ENCODE data around the gene PNLIPRP1. TPM values are rescaled to one million over a fixed set of nuclear protein-coding genes. Genes with fewer than 3 reads are reported as not detected.

The PNLIPRP1 gene
- polyA plus RNA-seq, 1 experiment = not detected

DNA sequence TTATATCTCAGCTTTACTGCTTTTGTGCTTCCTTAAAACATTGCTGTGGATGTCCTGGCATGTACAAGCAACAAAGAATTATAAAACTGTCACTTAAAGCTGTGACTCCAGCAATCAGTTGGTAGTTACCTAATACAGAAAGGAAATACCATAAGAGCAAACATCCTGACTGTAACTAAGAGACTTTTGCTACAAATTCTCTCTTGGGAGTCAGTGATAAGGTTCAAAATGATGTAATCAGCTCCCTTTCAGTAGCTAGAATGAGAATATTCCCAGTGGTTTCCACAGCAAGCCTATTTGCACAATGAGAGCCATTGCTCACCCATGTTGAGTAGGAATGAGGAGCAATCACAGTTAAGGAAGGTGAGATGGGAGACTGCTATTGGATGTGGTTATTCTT, 7.6 kb downstream of the PNLIPRP1 start:
- Histone ChIP-seq H3K36me3 (ENCODE audit: control insufficient read depth, insufficient read depth, low read length) (no peaks in the 10 kb centered on the region), H3K27me3 (ENCODE audit: control insufficient read depth, insufficient read depth, low read length) (no peaks in the 10 kb centered on the region), H3K4me3 (ENCODE audit: low read depth, low read length) (no peak overlapping the region)
- ChIA-PET POLR2A (no interaction called here), CTCF (no interaction called here)
- TF ChIP-seq, protein P1, sequence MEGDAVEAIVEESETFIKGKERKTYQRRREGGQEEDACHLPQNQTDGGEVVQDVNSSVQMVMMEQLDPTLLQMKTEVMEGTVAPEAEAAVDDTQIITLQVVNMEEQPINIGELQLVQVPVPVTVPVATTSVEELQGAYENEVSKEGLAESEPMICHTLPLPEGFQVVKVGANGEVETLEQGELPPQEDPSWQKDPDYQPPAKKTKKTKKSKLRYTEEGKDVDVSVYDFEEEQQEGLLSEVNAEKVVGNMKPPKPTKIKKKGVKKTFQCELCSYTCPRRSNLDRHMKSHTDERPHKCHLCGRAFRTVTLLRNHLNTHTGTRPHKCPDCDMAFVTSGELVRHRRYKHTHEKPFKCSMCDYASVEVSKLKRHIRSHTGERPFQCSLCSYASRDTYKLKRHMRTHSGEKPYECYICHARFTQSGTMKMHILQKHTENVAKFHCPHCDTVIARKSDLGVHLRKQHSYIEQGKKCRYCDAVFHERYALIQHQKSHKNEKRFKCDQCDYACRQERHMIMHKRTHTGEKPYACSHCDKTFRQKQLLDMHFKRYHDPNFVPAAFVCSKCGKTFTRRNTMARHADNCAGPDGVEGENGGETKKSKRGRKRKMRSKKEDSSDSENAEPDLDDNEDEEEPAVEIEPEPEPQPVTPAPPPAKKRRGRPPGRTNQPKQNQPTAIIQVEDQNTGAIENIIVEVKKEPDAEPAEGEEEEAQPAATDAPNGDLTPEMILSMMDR (IDR thresholded peaks at IDR 0.05; ENCODE audit: insufficient read depth, low read depth, low read length) = no peak
- DNase-seq (ENCODE audit: low read depth) = no peak

DNA sequence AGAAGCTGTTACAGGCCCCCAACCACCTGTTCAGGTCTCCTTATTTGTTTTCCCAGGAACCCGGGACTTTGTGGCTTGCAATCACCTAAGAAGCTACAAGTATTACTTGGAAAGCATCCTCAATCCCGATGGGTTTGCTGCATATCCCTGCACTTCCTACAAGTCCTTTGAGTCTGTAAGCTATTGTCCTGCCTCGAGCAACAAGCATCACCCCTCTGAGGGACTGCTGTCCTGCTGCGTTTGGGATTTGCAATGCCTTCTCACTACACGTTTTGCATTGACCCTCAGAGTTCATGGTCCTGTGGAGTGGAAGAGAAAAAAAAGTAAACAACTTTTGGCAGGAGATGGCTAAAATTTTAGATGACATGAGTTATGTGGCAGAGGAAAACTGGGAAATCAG, 9.2 kb downstream of the PNLIPRP1 start:
- ChIA-PET POLR2A (no interaction called here), CTCF (no interaction called here)
- no peaks in the 10 kb centered on the region for H3K27me3 ChIP-seq (ENCODE audit: control insufficient read depth, insufficient read depth, low read length)
- no peak overlapping the region for H3K4me3 ChIP-seq (ENCODE audit: low read depth, low read length)
- no peak for DNase-seq (ENCODE audit: low read depth)
- H3K36me3 ChIP-seq (ENCODE audit: control insufficient read depth, insufficient read depth, low read length) = no peaks in the 10 kb centered on the region
- TF ChIP-seq, protein P1 (IDR thresholded peaks at IDR 0.05; ENCODE audit: insufficient read depth, low read depth, low read length) = no peak

DNA sequence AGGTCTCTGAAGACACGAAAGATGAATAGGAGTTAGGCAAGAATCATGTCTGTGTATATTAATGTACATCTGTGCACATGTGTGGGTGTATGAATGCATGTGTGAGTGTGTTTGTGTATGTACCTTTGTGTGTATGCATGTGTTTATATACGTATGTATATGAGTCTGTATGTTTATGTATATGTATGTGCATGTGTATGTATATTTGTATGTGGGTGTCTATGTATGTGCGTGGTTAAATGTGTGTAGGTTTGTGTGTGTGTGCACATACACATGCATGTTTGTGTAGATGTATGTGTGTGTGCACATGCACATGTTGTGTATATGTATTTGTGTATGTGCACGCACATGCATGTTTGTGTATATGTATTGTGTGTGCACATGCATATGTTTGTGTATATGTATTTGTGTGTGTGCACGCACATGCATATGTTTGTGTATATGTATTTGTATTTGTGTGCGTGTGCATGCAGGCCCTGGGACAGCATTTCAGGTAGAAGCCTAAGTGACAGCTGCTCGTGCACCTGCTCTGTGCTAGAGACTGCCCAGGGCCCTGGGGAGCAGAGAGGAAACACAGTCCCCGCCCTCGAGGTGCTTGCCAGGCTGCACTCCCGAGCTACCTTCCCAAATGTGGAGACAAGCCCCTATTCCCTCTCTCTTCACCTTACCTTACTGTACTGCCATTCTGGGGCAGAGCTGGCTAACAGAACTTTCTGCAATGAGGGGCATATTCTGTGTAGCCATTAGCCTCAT, 12.1 kb downstream of the PNLIPRP1 start:
- no peak for DNase-seq (ENCODE audit: low read depth)
- H3K27me3 ChIP-seq (ENCODE audit: control insufficient read depth, insufficient read depth, low read length) = no peaks in the 10 kb centered on the region
- ChIA-PET CTCF (no interaction called here), POLR2A (no interaction called here)
- no peaks in the 10 kb centered on the region for H3K36me3 ChIP-seq (ENCODE audit: control insufficient read depth, insufficient read depth, low read length)
- TF ChIP-seq, protein P1 (IDR thresholded peaks at IDR 0.05; ENCODE audit: insufficient read depth, low read depth, low read length) = no peak
- H3K4me3 ChIP-seq (ENCODE audit: low read depth, low read length) = no peak overlapping the region

DNA sequence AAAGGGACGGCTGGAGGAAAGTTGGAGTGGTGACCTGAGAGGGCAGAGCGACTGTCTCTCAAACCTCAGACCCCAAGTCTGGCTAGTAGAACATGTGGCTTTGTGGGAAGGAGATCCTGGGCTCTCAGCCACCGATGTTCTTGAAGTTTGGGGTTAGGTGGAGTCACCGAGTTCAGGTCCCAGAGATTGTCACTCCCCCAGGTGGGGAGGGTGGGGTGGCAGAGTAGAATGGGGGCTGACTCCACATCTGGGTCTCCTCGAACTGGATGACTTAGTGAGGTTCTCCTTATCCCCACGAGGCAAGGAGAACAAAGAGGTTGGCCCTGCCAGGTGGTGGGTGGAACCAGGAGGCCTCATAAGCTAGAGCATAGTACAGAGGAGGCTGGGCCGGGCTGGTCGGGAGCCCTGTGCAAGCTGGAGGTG, 15.3 kb downstream of the PNLIPRP1 start:
- no peaks in the 10 kb centered on the region for H3K36me3 ChIP-seq (ENCODE audit: control insufficient read depth, insufficient read depth, low read length)
- no peak overlapping the region for H3K4me3 ChIP-seq (ENCODE audit: low read depth, low read length)
- CTCF ChIA-PET = no interaction called here
- POLR2A ChIA-PET = no interaction called here
- no peaks in the 10 kb centered on the region for H3K27me3 ChIP-seq (ENCODE audit: control insufficient read depth, insufficient read depth, low read length)
- TF ChIP-seq, protein P1 (IDR thresholded peaks at IDR 0.05; ENCODE audit: insufficient read depth, low read depth, low read length) = no peak
- DNase-seq (ENCODE audit: low read depth) = no peak

DNA sequence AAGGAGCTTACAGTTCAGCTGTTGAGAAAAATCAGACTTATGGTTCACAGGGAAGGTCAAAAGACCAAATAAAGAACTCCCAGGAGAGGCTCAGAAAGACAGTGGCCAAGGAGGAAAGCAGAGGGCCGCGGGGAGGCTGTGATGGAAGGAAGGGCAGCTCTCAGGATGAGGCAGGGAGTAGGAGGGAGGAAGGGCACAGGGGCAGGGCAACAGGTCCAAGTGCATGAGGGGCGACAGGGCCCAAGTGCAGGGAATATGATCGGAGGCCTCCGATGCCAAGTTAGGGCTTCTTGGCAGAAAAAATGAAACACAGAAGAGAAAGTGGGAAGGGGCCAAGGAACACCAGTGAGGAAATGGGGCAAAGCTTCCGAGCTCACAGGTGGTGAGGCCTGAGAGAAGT, 16.6 kb downstream of the PNLIPRP1 start:
- TF ChIP-seq, protein P1 (IDR thresholded peaks at IDR 0.05; ENCODE audit: insufficient read depth, low read depth, low read length) = no peak
- POLR2A ChIA-PET = no interaction called here
- Histone ChIP-seq H3K27me3 (ENCODE audit: control insufficient read depth, insufficient read depth, low read length) (no peaks in the 10 kb centered on the region), H3K4me3 (ENCODE audit: low read depth, low read length) (no peak overlapping the region), H3K36me3 (ENCODE audit: control insufficient read depth, insufficient read depth, low read length) (no peaks in the 10 kb centered on the region)
- DNase-seq (ENCODE audit: low read depth) = no peak
- CTCF ChIA-PET = interaction anchor here (0.6 kb wide), 1 partner anchor 67 kb away, joined by 3 read pairs; no protein-coding TSS in a partner anchor

Measured in BJ (cell line).